Neural progenitor cell (in vitro differentiated cells): ENCODE data around the gene XCR1.

Experiments
- CTCF ChIP-seq: fragments of 200-600 bp; sonication (generic); IDR thresholded peaks from 2 replicates; pipeline ENCODE4 v1.5.1; 2017; ENCODE audit warnings: antibody characterized with exemption, mild to moderate bottlenecking
- EZH2 ChIP-seq: fragments of 200-600 bp; sonication (generic); IDR thresholded peaks from 2 replicates; pipeline ENCODE4 v1.6.1; 2017; ENCODE audit warnings: antibody characterized with exemption, mild to moderate bottlenecking, moderate library complexity
- EZH2phosphoT487 ChIP-seq: fragments of 200-600 bp; sonication (generic); IDR thresholded peaks from 2 replicates; pipeline ENCODE4 v1.6.1; 2017; ENCODE audit warnings: antibody characterized with exemption

- TF ChIP-seq CTCF = no peak
- TF ChIP-seq EZH2 = no peak
- TF ChIP-seq EZH2phosphoT487 = no peak
These were observed 3.3 kb upstream of the XCR1 start for GRCh38 chr3:46030626-46031025.
